HG02943 (cell line): Measurements from ENCODE around the gene SH3GLB1.

Experiments used
- ATAC-seq: cut with Tn5 transposase; IDR thresholded peaks from one replicate; pipeline ENCODE4 v1.9.1; 2021; ENCODE audit warnings: mild to moderate bottlenecking, low read depth, moderate library complexity; ENCODE audit not compliant: unreplicated experiment

Gene SH3GLB1

GRCh38 chr1:86731416-86731815, 27.0 kb downstream of the SH3GLB1 start:
- ATAC-seq = no peak

GRCh38 chr1:86733340-86733739, 29.0 kb downstream of the SH3GLB1 start:
- no peak for ATAC-seq

DNA sequence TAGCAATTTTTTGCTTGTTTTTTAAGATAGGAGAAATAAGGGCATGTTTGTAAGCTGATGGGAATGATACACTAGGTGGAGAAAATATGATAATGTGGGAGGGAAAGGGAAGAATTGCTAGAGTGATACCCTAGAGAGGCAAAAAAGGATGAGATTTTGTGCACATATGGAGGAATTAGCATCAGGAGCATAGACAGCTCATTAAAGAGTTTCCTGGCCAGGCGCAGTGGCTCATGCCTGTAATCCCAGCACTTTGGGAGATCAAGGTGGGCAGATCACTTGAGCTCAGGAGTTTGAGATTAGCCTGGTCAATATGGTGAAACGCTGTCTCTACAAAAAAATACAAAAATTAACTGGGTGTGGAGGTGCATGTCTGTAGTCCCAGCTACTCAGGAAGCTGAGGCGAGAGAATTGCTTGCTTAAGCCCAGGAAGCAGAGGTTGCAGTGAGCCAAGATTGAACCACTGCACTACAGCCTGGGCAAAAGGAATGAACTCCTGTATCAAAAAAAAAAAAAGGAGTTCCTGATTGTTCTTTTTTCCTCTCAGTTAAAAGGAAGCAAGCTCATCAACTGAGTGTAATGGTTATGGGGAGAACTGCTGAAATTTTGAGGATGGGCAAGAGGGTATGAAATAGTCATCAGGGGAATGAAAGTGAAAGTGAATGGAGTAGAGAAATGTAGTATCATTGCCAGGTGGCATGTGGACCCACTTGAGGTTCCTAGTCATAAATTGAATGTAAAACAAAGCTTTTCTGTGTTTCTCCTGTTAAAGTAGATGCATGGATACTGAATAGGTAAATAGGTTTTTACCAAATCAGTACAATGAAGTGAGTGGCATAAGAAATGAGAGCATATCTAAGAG, 35.5 kb downstream of the SH3GLB1 start:
- peak; percentile 69 for ATAC-seq

- no peak for ATAC-seq
Observed at GRCh38 chr1:86741947-86742572, 37.7 kb downstream of the SH3GLB1 start.

DNA sequence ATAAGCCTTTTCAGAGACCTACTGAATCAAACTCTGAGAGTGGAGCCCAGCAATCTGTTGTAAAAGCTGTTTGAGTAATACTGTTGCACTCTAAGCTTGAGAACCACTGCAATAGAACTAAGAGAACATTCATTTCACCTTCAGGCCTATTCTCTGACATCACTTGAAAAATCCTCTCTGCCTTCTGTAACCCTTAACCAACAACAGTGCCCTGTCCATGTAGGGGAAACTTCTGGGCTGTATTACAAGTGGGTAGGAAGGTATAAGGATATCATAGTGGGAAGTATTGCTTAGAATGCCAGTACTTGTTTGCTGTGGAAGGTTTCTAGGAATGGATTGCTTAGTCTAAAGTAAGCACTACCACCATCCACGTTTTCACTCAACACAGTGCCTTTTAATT, 42.9 kb downstream of the SH3GLB1 start:
- ATAC-seq = no peak

GRCh38 chr1:86748622-86749373, 44.4 kb downstream of the SH3GLB1 start:
- ATAC-seq = no peak

GRCh38 chr1:86750076-86750475, 45.7 kb downstream of the SH3GLB1 start:
- ATAC-seq = no peak

- no peak for ATAC-seq
Observed at GRCh38 chr1:86750530-86750929, 46.2 kb downstream of the SH3GLB1 start.

DNA sequence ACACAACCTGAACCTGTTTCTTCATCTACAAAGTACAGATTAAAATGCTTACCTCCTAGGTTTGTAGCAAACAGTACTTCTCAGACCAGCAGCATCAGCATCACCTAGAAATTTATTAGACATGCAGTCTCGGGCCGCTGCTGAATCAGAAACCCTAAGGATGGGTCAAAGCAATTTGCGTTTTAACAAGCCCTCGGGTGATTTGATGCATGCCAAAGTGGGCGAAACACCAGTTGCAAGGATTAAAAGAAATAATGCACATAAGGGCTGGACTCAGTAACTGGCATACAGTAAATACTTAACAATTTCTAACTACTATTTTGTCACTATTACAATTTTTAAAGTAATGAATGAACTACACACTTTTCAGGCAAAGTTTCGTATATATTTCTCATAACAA, 47.5 kb downstream of the SH3GLB1 start:
- ATAC-seq = no peak

DNA sequence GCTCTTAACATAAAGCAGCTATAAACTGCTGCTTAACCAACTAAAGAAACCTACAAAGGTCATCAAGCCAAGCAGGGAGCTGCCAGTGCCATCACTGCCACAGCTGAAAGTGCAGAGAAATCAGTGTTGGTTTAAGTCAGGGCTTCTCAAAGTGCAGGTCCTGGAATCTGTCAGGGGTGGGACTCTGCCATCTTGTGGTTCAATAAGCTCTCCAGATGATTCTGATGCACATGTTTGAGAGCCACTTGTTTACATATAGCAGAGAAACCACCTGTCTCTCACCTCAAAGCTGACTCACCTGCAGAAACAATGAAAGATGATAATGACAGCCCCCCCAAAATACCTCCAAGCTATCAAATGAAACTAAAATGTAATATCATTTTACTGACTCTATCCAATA, 49.3 kb downstream of the SH3GLB1 start:
- ATAC-seq = no peak

GRCh38 chr1:86754265-86754974, 50.0 kb downstream of the SH3GLB1 start:
- no peak for ATAC-seq

DNA sequence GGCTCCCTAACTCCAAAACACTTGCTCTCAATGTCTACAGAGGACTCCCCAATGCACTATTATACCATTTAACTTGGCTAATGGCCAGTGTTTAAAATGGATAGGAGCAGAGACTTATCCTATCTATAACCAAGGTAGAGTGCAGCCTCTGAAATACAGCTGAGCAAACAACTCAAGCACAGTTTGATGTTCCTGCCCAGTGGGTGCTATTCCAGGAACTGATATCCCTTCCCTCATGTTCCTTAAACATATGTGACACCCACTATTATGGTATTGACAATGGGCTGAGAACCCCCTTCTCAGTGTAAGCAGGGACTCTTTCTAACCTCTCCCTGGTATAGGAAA, 51.7 kb downstream of the SH3GLB1 start:
- ATAC-seq = no peak

DNA sequence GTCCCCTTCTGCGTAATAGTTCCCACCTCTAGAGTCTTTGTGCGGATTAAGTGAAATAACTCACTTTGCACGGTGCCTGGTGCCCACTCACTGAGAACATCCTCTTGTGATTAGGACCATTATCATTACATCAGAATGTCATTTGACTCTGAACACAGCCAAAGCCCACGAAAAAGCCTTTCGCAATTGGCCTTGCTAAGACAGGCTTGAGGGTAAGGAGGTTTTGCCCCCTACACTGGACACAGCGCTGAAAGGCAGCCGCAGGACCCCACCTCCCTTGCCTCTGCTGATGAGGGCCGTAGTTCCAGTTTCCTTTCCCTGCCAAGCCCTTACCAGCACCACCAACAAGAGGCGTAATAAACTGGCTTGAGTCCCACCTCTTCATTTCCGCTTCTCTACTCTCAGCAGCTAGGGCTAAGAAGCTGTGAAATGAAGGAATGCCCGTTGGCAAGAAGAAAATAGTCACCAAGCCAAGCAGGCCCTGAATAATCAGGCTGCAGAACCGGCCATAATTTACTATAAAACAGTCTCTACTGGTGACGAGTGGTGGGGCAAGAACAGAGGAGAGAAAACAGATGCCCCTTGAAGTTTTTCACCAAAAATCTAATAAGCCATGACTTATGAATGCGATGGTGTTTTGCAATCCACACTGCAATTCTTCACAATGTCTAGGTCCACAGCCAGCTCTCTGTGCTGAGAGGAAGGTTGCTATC, 53.1 kb downstream of the SH3GLB1 start:
- no peak for ATAC-seq

DNA sequence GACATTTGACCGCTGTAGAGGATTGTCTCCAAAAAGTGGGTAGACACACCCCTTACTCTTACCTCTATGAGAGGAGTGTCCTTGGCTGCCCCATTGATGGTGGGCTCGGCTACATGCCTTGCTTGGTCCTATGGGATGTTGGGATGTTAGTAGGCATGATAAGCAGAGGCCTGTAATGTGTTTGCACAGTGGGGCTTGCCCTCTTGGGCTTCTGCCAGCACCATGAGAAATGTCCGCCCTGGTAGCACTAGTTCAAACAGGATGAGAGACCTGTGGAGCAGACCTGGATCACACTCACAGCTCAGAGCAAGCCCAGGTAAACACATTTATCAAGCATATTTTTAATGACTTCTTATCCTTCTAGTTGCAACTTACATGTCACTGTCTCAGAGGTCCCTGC, 54.2 kb downstream of the SH3GLB1 start:
- ATAC-seq = no peak

DNA sequence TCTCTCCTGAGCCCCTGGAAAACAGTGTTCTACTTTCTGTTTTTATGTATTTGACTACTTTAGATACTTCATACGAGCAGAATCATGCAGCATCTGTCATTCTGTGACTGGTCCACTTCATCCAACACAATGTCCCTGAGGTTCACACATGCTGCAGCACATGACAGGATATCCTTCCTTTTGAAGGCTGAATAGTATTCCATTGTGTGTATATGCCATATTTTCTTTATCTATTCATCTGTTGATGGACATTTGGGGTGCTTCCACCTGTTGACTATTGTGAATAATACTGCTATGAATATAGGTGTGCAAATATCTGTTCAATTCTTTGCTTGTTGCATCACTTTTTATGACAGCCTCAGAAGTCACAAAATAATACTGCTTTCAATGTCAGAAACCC, 55.8 kb downstream of the SH3GLB1 start:
- no peak for ATAC-seq

GRCh38 chr1:86762336-86762735, 58.0 kb downstream of the SH3GLB1 start:
- ATAC-seq = no peak

DNA sequence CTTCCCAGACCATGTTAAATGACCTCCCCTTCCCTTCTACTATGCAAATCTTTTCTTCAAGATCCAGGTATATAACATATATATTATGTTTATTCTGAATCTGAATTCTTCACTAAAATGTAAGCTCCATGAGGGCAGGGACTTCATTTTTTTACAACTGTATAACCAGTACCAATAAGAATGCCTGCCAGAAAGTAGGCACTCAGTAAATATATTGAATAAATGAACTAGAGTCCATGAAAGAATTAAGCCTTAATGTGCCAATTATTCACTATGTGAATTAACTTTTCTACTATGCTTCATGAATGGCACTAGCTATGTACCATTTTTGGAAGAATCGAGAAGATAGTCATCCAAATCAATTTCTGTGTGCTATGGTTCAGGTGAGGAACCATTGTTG, 60.1 kb downstream of the SH3GLB1 start:
- ATAC-seq = no peak

DNA sequence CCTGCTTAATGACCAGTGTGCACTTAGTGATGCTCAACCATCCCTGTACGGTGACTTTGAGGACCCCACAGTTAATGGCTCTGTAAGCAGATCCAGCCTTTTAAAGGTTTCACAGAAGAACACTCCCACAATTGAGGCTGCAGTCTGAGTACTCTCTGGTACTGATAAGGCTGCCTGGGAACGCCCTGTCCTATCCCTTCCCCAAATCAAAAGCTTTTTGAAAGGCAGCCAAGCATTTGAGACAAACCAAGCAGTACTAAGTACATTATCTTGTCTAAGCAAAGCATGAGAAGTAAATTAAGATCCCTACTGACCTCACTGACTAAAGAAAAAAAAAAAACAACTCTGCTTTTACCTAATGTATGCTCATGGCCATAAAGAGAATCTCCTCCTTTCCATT, 60.7 kb downstream of the SH3GLB1 start:
- no peak for ATAC-seq

DNA sequence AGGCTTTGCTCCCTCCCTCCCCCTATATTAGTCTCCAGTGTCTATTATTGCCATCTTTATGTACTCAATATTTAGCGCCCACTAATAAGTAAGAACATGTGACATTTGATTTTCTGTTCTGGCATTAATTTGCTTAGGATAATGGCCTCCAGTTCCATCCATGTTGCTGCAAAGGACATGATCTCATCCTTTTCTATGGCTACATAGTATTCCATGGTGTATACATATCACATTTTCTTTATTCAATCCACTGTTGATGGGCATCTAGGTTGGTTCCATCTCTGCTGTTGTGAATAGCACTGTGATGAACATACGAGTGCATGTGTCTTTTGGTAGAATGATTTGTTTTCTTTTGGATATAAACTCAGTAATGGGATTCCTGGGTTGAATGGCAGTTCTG, 61.3 kb downstream of the SH3GLB1 start:
- ATAC-seq = no peak

GRCh38 chr1:86768554-86768953, 64.2 kb downstream of the SH3GLB1 start:
- no peak for ATAC-seq
